GM19395 (cell line): ENCODE measurements around the gene MME.

ENCODE experiments used
- ATAC-seq: cut with Tn5 transposase; IDR thresholded peaks from one replicate; pipeline ENCODE4 v1.9.1; 2021; ENCODE audit warnings: mild to moderate bottlenecking, moderate library complexity; ENCODE audit not compliant: unreplicated experiment

The MME gene

GRCh38 chr3:155079746-155080487 is at the start of gene MME:
MME (plus strand) TSS chr3:155080319; CDS start chr3:155084168, 3,849 bp downstream.
- no peak for ATAC-seq

DNA sequence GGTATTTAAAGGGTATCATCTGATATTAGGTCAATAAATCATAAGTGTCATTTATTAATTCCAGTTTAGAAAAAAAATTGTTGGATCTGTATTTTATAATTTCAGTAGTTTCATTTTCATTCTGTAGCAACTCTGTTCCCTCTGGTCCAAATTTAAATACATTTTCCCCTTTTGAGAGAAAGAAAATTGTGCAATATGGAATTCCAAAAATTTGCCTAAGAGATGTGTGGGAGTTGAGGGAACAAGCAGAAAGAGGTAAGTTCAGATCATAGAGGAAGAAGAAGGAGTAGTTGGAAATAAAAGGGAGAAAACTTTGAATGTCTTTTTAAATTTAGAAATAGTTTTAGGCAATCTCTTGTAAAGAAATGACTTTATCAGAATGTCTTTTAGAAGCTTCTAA is 48.9 kb upstream of the MME start:
- ATAC-seq, result no peak

- ATAC-seq, result no peak
Observed at GRCh38 chr3:155032918-155033317, 47.2 kb upstream of the MME start.

GRCh38 chr3:155034786-155035185 is 45.3 kb upstream of the MME start:
- no peak for ATAC-seq

GRCh38 chr3:155035553-155035952 is 44.6 kb upstream of the MME start:
- no peak for ATAC-seq

DNA sequence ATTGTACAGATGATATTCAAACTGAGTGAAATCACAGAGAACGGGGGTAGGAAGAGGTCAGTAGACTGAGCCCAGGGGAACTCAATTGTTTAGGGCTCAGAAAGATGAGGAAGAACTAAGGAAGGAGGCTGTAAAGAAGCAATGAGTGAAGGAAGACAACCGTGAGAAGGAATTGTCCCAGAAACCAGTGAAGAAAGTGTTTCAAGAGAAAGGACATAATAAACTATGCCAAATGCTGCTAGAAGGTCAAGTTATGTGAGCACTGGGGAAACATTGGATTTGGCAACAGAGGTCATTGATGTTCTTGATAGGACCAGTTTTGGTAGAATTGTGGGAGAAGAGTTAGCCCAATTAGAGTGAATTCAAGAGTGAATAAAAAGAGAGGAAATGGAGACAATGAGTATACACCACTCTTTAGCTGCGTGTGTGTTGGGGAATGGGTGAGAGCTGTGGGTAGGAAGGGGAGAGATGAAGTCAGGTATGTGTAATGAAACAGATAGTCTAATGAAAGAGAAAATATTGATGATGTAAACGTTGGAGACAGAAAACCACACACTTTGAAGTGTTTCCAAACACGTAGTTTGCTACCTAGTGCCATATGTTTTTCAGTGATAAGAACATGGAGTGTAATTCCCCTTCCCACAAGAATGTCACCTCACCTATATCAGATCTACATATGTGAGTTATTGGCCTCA is 42.5 kb upstream of the MME start:
- ATAC-seq, result no peak

DNA sequence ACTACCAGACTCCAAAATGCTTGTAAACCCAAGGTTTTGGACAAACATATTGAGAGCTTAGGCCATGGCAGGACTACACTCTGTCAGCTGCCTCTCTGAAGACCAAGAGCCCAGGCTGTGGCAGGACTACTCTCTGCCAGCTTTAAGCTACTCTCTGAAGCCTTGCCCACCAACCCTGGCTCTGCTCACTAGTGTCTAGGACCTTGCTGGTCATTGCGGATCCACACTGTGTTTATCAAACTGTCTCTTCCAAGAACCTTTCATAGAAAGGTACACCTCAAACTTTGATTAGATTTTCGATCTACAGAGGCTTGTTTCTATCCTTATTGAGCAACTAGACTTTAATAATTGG is 41.9 kb upstream of the MME start:
- ATAC-seq, result no peak

- ATAC-seq, result no peak
Observed at GRCh38 chr3:155046935-155047334, 33.2 kb upstream of the MME start.

- no peak for ATAC-seq
Observed at GRCh38 chr3:155047672-155048071, 32.4 kb upstream of the MME start.

DNA sequence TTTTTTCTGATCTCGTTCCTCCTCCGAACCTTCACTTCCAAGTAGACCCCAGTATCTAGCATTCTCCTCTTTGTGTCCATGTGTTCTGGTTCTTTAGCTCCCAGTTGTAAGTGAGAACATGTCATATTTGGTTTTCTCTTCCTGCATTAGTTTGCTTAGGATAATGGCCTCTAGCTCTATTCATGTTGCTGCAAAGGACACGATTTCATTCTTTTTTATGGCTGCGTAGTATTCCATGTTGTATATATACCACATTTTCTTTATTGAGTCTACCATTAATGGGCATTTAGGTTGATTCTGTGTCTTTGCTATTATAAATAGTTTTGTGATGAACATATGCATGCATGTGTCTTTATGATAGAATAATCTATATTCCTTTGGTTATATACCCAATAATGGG is 30.2 kb upstream of the MME start:
- ATAC-seq, result no peak

DNA sequence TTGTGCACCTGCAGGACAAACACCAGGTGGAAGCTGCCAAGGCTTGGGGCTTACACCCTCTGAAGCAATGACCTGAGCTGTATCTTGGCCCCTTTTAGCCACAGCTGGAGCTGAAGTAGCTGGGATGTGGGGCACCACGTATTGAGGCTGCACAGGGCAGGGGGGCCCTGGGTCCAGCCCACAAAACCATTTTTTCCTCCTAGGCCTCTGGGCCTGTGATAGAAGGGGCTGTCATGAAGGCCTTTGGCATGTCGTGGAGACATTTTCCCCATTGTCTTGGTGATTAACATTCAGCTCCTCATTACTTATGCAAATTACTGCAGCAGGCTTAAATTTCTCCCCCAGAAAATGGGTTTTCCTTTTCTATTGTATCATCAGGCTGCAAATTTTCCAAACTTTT is 27.6 kb upstream of the MME start:
- ATAC-seq, result no peak

DNA sequence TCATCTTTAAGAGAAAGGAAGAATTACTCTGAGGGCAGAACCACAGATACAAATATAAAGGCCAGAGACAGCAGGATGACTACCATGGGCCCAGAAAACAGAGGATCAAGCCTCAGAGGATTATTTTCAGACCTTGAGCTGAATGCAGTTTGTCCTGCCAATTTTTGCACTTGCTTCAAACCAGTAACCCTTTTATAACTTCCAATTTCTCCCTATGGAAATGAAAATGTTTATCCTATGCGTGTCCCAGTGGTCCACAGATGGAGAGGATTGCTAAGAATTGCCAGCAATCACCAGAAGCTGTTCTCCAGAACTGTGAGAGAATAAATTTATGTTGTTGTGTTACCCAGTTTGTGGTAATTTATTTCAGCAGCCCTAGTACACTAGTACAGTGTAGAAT is 26.4 kb upstream of the MME start:
- ATAC-seq, result no peak

DNA sequence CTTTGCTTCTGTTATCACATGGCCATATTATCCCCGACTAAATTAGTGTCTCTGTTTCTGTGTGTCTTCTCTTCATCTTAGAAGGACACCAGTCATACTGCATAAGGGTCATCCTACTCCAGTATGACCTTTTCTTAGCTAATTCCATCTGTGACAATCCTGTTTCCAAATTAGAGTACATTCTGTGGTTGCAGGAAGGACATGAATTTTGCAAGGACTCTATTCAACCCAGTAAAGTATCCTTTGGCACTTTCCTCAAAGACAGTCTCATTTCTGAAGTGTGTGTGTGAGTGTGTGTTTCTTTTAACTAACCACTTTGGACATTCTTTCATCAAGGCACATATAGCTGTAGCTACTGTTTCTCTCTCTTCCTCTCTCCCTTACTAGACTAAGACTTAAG is 15.2 kb upstream of the MME start:
- ATAC-seq, result no peak

DNA sequence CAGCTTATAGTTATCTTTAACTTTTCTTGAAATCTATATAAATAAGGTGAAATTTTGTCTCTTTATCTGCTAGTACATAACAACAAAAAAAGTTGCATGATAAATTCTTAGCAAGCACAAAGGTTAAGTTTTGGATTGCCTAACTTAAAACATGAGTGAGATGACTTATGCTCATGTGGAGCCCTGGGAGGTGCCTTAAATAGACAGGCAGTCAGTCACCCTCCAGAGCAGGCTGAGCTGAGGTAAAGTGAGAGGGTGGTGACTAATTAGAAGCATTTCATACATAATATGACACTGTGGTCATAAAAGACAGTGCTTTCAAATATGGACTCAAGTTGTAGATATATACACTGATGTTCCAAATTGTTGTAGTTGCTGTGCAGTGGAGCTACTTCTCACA is 14.6 kb upstream of the MME start:
- no peak for ATAC-seq

GRCh38 chr3:155069729-155070128 is 10.4 kb upstream of the MME start:
- ATAC-seq, result no peak

DNA sequence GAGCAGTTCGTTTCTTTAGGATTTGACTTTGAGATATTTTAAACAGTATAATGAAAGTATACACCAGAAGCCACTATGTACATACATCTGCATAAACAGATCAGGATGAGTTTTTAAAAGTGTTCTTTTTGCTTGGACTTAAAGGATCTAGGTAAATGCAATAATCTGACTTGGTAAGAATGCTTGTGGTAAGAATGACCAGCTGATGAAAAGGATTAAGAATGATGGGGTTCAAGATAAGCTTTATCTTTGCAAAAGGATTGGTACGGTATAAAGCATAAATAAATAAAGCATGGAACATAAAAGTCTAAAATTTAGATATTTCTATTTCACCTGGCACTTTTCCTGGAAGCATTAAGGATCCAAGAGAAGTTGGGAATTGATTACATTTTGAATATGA is 9.8 kb upstream of the MME start:
- no peak for ATAC-seq

DNA sequence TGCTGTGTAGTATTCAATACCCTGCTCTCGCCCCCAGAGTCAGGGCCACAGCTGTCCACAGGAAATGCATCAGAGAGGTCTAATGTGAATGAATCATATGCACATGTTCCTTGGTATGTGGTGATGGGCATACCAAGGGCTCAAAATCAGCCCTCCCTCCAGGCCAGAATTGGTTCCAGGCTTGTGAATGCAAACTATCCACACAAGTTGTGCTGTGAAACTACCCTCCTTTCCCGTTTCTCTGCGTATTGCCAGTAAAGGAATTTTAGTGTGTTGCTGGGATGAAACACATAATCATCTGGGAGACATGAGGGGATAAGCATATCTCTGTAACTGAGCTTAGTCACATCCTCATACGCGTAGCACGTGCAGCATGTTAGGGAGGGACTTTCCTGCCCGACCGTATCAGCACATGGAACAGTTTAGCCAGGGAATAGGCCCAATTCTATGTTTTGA is 9.2 kb upstream of the MME start:
- ATAC-seq, result no peak

DNA sequence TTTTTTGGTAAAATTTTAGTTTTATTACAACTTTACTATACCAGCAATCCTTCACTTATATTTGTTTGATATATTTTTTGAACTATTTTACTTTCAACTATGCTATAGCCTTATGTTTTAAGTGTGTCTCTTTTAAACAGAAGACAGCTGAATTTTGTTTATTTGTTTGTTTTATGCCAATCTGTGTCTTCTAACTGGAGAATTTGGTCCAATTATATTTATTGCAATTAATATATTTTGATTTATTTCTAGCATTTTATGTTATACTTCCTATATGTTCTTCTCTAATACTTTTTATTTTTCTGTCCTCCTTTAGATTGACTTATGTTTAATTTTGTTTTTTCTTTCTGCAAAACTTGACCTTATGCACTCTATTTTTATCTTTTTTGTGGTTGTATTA is 4.9 kb upstream of the MME start:
- ATAC-seq, result no peak

DNA sequence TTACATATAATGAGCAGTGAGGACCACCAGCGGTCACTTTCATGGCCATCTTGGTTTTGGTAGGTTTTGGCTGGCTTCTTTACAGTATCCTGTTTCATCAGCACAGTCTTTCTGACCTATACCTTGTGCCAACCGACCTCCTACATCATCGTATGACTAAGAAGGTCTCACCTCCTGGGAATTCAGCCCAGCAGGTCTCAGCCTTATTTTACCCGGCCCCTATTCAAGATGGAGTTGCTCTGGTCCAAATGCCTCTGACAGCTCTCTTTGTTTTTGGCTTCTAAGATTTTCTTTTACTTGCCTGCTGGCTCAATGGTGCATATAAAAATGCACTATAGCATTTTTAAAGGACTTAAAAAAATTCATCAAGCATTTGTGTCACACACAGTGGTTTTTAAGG is 3.2 kb upstream of the MME start:
- ATAC-seq, result no peak

GRCh38 chr3:155078711-155079467 is 1.2 kb upstream of the MME start:
- no peak for ATAC-seq

DNA sequence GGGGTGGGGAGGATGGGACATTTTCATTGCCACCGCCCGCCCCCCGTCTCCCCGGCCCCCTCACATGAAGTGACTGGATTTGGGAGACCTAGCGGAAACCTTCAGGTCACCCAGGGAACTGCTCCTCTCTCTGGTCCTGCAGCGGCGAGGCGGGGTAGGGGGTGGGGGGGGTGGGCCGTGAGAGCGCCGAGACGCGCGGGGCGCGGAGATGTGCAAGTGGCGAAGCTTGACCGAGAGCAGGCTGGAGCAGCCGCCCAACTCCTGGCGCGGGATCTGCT is 712 bp upstream of the MME start:
- ATAC-seq, result no peak

GRCh38 chr3:155080692-155081091 is 573 bp downstream of the MME start:
- ATAC-seq, result no peak
